SH-SY5Y (cell line): ENCODE results near the gene ZNF526.

Source experiments
- GATA2 ChIP-seq: IDR thresholded peaks from 2 replicates; pipeline ENCODE4 v1.6.1; 2011; ENCODE audit warnings: mild to moderate bottlenecking, low read depth, low read length
- GATA3 ChIP-seq: IDR thresholded peaks from 2 replicates; pipeline ENCODE4 v1.6.1; 2011; ENCODE audit warnings: low read depth, mild to moderate bottlenecking, low read length, moderate library complexity

DNA sequence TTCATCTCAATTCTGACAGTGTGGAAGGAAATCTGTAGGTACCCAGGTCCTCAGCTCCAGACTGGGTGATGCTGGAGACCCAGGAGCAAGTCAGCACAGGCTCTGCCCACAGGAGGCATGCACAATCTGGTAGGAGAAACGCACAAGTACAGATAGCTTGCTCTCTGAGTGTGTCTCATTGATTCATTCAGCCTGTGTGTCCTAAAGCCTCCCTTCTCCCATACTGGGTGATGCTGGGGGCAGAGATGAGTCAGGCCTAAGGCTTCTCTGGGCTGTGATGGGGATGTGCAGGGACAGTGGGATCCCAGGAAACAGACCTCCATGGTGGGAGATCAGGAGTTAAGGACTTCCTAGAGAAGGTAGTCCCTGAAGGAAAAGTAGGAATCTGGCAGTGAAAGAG is 6.8 kb downstream of the ZNF526 start:
- TF ChIP-seq GATA2 (no peak), GATA3 (no peak)
